GM23248 (cell line): ENCODE data around the gene CWC15.

Experiments used
- EZH2 ChIP-seq: fragments of 200-600 bp; sonication (generic); IDR thresholded peaks from 2 replicates; pipeline ENCODE4 v1.6.1; 2018; ENCODE audit warnings: antibody characterized with exemption, mild to moderate bottlenecking; ENCODE audit not compliant: insufficient read depth, poor library complexity, severe bottlenecking
- EZH2phosphoT487 ChIP-seq: fragments of 200-600 bp; sonication (generic); IDR thresholded peaks from 2 replicates; pipeline ENCODE4 v1.6.1; 2018; ENCODE audit warnings: antibody characterized with exemption, moderate library complexity, mild to moderate bottlenecking, low read depth; ENCODE audit not compliant: insufficient read depth

GRCh38 chr11:94933223-94934130, 39.9 kb downstream of the CWC15 start:
- TF ChIP-seq EZH2 (no peak), EZH2phosphoT487 (no peak)
